OCI-LY3 (cell line): ENCODE data around the gene DDX59.

Source experiments
- CTCF ChIP-seq: fragments of 200-600, 300-600 bp; sonication (generic); IDR thresholded peaks from 2 replicates; pipeline ENCODE4 v1.5.1; 2014; ENCODE audit warnings: antibody characterized with exemption, low read length, low read depth
- EZH2phosphoT487 ChIP-seq: fragments of 200-600 bp; shearing (Covaris generic); IDR thresholded peaks from 2 replicates; pipeline ENCODE4 v1.6.1; 2018; ENCODE audit warnings: antibody characterized with exemption, mixed run types, low read depth

GRCh38 chr1:200642481-200642880 lies 27.2 kb downstream of the DDX59 start:
- TF ChIP-seq CTCF (no peak), EZH2phosphoT487 (no peak)
